Measurements from ENCODE around the gene RPL23.
A peak's percentile ranks its signal among the peaks of the same experiment; 100 is the strongest.

RPL23 gene

DNA sequence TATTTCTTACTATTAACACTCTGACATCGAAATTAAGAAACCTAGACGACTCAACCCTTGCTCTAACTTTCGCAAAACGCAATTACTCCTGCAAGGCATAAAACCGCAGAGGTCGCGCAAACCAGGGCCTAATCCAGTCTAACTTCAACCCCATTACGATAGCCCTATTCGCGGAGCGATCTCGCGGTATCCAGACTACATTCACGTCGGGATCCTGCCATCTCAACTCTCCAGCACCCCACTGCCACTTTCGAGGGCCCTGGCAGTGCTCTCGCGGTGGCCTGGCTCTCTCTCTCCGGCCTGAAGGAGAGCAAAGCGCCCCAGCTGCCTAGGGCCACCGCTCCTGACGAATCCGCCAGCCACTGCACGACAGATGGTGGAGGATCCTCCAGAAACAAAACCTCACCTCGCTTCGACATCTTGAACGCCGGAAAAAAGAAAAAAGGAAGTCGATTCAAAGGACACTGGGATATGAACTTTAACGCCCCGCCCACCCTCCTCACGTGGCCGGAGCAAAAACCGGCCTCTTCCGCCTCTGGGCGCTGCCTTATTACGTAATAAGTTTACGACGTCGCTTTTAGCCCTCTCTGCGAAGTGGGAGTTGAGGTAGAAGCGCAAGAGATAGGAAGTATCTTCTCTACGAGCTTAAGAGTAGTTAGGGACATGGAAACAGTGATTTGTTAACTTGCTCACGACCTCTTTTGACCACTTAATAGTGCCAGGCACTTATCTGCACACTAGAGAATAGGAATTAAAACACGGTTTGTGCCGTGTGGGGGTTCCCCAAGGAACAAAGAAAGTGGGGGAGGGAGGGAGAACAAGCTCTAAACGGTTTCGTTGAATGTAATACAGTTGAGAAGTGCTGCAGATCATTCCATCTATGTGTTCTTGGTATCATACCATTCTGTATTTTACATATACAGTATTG is at the start of gene RPL23:
Gene RPL23, minus strand, starts transcription at position 430 of the 928 bp plus-strand sequence. Its CDS starts 11 bp downstream, at position 419.
- peak; percentile 97 for DNase-seq

DNA sequence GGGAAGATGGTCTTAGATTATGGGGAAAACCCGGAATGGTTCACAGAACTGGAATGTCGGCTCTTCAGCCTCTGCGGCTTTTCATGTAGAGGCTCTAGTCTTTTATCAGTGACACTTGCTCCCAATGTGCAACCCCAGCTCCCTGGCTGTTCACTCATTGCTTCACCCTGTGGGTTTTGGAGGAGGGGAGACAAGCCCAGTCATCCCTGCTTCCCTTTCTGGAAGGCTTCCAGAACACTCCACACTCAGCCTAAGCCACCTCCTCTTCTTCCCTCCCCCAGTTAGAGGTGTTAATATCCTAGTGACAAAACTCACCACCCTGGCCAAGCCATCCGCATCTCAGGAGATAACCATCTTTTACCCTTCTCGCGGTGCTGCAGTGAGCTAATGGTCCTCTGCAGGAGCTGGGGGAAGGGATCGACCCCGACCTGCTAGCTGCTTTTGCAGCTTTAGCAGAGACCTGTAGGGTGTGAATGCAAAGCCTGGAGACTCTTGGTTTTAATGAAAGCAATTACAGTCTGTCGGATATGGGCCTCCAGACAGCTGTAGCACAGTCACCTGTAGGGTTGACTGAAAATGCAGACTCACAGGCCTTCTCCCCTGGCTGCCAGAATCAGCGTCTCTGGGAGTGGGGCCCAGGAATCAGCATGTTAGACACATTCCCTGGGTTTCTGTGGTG is 47.6 kb upstream of the RPL23 start:
- DNase-seq: peak; percentile 65

DNA sequence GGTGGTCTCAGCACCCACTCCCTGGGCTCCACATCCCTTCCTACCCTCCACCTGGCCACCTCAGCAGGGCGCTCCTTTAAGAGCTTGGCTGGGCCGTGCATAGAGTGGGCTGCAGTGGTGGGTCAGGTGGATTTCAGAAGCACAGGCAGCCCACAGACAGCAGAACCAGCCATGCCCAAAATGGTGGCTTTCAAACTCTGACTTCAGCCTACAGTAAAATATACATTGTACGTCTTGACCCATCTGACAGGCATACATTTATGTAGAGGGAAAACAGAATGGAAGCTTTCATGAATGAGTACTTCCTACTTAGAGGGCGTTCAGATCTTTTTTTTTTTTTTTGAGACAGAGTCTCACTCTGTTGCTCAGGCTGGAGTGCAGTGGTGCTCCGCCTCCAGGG is 45.9 kb upstream of the RPL23 start:
- peak; percentile 21 for DNase-seq

DNA sequence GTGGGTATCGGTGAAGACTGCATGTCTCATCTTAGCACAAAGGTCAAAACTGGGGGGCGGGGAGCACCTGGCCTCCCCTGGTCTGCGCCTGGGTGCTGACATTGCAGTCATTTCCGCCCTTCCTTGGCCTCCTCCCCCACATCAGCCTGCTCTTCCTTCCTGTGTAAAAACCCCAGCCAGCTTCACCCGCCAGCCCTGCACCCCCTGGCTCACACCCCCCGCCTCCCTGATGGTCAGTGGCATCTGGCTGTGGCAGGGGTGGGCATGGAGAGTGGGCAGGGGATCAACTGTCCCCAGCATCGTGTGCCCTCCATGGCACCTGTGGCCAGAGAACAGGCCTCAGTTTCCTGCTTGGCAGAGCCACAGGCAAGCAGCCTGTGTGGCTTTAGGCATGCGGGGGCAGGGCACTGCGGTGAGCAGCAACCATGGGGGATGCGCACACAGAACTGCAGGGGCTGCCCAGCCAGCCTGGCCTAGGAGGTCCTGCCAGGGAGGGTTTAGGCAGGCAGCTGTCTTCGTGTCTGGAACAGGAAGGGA is 45.4 kb upstream of the RPL23 start:
- peak; percentile 93 for DNase-seq

DNA sequence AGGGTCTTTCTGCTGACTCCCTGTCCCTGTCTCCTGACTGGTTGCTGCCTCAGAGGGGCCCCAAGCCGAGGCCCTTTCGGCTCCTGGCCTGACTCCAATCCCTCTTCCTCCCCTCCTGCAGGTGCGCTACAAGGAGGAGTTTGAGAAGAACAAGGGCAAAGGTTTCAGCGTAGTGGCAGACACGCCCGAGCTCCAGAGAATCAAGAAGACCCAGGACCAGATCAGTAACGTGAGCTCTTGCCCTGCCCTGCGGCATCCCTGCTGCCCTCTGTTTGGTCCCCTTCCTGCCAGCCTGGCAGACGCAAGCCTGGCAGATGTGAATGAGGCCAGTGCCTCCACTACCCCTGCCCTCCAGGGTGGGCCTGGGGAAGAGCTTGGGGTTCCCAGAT is 44.8 kb upstream of the RPL23 start:
- peak; percentile 45 for DNase-seq

DNA sequence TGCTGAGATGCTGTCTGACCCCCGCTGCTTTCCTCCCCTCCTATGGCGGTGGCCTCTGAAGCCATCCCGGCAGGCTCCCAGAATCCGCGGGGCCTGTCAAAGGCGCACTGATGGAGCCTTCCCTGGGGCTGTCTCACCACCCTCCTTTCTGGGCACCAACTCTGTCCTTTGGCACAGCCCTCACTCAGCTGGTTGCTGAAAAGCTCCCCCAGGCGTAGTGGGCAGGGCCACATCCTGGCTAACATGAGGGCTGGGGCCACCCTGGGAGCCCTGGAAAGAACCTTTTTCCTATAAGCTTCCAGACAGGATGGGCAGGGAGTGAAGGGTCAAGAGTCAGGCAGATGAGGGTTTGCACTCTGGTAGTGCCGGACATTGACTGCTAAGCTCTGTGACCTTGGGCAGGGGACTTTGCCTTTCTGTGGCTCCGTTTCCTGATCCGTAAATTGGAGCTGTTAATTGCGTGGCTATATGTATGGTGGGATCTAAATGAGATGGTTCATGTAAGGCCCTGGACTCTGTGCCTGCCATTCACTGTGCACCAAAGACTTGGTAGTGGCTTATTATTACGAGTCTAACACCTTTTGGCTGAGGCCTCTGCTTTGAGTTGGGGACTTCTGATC is 44.3 kb upstream of the RPL23 start:
- no peak for DNase-seq

DNA sequence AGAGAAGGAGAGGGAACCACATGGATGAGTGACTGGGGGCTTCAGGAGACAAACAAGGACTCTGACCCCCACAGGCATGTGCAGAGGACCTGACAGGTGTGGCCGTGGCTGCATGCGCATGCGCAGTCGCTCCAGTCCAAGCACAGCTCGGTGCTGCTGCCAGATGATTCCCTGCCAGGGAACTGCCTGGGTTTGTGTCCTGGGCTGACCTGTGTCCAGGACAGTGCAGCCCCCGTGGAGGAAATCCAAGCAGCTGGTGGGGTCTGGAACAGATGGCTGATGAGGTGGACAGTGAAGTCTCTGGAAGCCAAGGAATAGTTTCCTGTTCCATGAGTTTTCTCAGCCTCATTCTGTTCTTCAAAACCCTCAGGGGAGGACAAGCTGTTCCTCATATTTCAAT is 43.7 kb upstream of the RPL23 start:
- DNase-seq: no peak

DNA sequence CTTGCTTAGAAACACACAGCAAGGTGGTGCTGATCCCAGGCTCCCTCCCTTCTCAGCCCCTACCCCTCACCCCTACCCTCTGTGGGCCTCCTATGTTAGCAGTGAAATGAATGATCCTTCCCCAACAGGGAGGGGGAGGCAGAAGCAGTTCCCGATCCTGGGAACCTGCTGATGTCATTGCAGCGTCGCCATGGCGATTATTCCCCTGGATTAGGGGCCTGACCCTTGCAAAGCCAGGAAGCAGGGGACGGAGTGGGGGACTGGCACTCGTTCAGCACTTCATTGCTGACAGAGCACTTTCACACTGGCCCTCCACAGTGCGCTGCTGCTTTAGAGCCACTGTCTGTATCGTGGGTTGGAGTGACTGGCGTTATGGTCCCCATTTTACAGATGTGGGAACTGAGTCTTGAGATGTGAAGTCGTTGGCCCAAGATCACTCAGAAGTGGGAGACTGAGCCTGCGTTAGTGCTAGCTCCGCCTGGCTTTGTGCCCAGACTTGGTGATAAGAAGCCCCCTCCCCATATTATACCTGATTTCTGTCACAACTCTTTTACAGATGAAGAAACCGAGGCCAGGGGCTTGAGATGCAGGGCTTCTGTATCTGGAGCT is 42.9 kb upstream of the RPL23 start:
- DNase-seq: no peak

DNA sequence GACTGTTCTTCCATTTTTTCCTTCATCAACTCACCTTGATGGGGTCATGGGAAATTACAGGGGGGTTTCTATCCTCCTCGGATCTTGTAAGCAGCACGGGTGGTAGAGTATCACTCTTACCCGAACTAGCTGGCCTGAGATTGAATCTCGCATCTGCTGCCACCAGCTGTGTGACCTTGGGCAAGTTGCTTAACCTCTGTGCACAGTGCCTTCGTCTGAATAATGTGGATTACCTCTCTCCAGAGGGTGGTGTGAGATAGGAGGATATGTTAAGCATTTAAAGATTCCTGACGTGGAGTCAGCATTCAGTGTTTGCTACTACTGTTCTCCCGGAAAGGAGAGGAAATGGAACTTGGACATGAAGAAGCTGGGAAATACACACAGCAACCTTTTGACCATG is 40.8 kb upstream of the RPL23 start:
- DNase-seq: no peak

DNA sequence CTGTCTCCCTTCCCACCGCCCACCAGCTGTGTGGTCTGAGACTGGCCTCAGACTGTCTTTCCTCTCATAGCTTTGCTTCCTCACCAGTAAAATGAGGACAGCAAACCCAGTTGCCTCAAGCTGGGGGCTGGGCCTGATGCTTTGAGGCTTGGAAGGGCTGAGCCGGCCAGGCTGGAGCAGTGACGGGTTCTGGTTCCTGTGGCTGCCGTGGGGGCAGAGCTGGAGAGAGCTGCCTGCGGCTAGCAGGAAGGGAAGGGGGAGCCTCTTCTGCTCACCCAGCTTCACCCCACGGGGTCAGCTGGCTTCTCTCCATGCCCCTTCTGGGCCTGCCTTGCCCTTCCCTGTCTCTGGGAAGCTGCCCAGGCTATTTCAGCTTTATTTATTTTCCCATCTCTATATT is 40.1 kb upstream of the RPL23 start:
- DNase-seq: peak; percentile 66

DNA sequence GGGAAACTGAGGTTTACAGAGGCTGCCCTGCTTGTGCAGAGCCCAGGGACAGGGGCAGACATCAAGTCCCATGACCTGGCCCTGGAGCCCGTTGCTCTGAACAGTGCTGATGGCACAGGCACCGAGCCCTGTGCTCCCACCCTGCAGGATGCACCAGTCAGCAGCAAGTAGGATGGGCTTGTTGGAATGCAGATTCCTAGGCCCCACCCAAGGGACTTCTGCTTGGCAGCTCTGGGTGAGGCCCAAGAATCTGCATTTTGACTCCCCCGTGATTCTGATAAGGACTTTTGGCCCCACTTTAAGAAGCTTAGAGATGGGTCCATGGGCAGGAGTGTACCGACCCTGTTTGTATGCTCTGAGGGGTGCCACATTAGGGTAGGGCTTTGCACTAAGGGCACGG is 39.6 kb upstream of the RPL23 start:
- DNase-seq: no peak

DNA sequence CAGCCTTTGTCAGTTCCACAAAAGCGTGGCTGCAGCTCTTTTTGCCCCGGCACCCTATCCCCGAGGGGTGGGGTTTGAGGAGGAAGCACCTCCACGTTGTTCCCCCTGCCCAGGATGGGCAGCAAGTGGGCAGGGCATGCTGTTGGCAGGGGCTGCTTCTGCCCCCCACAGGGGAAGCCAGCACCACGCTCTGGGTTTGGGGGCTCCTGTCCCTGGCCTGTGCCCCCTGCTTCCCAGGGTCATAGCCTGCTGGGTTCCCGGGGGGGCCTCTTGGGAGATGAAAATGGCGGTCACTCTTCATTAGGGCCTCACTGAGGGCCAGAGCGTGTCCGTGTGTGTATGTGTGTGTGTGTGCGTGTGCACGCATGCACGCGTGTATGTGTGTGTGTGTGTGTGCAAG is 39.1 kb upstream of the RPL23 start:
- DNase-seq: no peak

DNA sequence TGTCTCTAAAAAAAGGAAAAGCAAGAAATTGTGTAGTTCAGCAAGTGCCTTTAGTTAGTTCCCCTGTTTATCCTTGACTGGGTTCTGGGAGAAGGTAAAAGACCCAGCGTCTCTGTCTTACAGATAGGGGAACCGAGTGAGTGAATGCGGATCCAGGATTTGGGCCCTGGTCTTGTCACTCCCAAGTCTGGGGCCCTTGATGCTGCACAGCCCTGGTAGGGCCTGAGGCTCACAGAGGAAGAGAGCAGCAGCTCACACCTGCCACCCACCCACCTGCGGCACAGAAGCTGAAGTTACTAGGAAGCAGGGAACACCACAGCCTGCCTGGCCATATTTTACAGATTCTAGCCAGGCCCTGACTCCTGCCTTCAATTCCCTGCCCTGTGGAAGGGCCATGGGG is 38.6 kb upstream of the RPL23 start:
- DNase-seq: no peak

DNA sequence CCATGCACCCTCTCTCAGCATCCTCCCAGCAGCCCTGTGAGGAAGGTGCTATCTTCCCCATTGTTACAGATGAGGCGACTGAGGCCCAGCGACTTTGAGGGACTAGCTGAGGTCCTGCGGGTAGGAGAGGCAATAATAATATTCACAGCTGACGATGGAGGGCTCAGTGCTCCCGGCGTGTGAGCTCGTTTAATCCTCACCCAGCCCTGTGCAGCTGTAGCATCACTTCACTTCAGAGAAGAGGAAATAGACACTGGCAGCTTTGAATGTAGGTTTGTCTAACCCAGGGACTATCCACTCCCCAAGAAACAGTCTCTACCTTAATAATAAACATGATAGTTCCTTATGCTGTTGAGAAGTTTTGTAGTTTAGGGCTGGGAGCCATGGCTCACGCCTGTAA is 37.9 kb upstream of the RPL23 start:
- no peak for DNase-seq

DNA sequence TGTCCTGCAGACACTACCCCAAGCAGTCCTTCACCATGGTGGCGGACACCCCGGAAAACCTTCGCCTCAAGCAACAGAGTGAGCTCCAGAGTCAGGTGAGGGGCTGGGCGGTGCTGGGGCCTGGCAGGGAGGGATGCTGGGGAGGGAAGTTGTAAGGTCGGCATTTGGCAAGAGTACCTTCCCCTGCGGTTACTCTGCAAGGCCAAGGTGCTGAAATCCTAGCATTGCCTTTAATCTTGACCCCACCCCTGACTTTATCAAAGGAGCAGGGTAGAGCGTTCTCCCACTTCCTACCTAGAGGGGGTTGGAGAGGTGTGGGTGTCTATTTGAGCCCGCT is 36.9 kb upstream of the RPL23 start:
- DNase-seq: no peak

DNA sequence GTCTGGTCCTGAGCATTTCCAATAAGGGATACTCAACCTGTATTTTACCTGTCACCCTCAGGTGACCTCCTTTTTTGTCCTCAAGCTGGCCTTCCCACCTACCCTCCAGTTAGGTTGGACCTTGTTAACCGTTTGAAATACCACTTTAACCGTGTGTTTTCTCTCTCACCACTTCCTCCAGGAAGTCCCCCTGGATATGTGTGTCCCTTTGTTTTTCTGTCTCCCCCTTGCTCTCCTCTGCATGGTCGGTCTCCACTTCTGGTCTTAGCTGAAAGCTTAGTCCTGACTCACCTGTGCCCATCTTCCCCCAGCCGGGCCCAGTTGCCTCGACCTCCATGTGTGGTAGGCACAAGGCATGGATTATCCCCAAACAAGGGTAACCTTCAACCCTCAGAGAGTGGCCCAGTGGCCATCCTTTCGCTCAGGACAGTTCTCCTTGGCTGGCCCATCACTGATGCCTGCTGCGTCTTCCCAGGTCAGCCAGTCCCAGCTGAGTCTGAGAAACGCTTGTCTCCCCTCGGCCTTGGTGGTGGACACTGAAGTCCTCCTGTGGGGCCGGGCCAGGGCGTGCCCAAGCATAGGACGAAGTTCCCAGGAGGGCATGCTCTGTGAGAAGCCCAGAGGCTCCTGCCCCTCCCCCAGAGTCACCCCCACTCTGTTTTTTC is 36.4 kb upstream of the RPL23 start:
- no peak for DNase-seq

DNA sequence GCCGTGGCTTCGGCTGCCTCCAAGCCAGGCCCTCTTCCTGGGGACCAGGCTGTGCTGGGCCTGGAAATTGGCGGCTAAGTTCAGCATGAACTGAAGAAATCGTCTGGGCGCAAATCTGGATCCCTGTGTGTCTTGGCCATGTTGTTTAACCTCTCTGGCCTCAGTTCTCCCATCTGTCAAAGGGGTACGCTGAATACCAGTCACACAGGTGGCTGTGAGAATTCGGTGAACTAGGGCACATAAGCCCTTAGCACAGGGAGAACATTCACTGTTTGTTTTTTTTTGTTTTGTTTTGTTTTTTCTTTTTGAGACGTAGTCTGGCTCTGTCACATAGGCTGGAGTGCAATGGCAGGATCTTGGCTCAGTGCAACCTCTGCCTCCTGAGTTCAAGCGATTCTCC is 35.3 kb upstream of the RPL23 start:
- no peak for DNase-seq

DNA sequence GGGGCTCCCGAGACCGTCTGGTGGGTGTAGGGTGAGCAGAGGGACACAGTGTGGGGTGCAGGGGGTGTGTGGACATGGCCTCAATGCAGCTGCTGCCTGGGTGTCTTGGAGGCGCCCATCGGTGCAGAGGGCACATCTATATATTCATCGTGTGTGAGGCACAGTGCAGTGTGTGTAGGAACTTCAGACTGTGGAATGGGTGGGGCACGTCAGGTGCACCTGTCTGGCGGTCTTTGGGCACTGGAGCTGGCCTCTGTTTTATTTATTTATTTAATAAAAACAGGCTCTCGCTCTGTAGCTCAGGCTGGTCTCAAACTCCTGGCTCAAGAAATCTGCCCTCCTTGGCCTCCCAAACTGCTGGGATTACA is 33.1 kb upstream of the RPL23 start:
- no peak for DNase-seq

DNA sequence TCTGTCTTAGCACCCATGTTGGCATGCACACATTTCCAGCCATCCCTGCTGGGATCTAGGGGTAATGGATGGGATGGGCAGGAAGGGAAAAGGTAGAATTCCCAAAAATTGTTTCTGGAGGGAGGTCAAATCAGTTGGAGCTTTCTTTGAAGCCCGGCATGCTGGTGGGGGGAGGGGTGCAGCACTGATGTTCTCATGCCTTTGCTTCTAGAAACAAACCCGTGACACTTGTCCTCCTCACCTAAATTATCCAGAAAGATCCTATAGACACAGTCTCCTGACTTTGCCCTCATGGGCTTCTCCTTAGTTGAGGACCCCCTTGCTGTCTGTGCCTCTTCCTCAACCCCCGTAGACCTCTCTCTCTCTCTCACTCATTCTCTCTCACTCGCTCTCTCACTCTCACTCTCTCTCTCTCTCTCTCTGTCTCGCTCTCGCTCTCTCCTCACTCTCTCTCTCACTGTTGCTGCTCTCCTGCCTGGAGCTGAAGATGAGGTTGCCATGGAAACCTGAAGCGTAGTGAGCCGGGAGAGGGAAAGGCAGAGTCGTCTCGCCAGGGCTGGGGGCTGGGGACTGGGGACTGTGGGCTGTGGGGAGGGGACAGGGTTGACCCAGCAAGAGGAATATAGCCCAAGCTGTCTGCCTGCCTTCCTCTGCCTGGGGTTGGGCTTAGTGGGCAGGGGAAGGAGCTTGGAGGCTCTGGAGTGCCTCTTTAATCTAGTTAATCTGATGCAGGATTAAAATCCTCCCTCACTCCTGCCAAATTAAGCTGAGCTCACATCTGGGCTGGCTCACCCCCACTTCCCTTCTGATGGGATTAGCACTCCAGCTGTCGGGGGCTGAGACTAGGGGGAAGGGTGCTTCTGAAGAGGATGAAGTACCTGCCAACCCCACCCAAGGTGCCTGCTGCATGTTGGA is 32.5 kb upstream of the RPL23 start:
- DNase-seq: no peak

DNA sequence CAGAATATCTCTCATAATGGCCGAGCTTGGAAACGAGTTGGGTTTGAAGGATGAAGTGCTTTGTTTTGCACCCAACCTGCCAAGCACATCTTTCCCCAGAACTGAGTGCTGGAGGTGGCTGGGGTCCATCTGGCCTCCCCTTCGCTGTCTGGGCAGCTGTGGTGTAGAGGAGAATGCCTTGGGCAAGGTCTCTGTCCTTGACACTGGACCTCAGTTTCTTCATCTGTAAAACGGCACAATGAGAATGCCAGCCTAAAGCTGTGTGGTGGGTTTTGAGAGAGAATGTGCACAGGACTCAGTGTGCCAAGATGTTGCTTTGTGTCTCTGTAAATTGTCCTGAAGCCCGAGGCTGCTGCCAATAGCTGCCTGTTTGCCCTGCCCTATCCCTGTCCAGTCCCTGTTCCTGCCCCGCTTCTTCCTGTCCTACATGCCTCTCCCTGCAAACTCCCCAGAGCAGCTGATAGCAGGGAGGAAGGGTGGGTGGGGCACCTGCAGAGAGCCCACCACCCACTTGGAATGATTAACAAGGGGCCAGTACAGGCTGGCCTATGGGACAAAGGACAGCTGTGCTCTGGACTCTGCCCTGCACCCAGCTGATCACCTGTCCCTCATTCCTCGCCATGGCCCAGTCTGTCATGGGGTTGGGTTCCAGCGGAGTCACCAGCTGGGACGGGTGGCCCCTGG is 31.7 kb upstream of the RPL23 start:
- no peak for DNase-seq

Measured in activated CD4-positive, alpha-beta T cell treated with anti-CD3 and anti-CD28 coated beads, Interleukin-10, Interleukin-2, amounts not matched to agents 100 ng/mL and 50 ng/mL, durations not matched to agents 16 hours and 8 hours (primary cell).